Uterus (tissue), 4 donors: ENCODE results near the gene SH3RF3. TPM values are rescaled to one million over a fixed set of nuclear protein-coding genes. Genes with fewer than 3 reads are reported as not detected.

ENCODE experiments used
- DNase-seq, 2 donors: peaks; one replicate each; pipeline ENCODE4 v3.0.0-alpha.2; 2019 to 2020
- H3K27ac ChIP-seq, 2 donors: fragments of 200-600 bp; sonication (generic); 1 replicate in 1 of 2; 2 replicates in 1 of 2; pipeline ENCODE4 v1.5.1; 2016 to 2018
- H3K27me3 ChIP-seq, 2 donors: fragments of 200-600 bp; sonication (generic); one replicate each; pipeline ENCODE4 v1.5.1; 2018 to 2019; ENCODE audit warnings: control low read depth in 1 of 2
- H3K36me3 ChIP-seq, 2 donors: fragments of 200-600 bp; sonication (generic); one replicate each; pipeline ENCODE4 v1.5.1; 2019; ENCODE audit warnings: control low read depth in 1 of 2
- H3K4me1 ChIP-seq, 2 donors: fragments of 200-600 bp; sonication (generic); one replicate each; pipeline ENCODE4 v1.5.1; 2018 to 2019; ENCODE audit warnings: control low read depth in 1 of 2
- H3K4me3 ChIP-seq, 2 donors: fragments of 200-600 bp; sonication (generic); 1 replicate in 1 of 2; 2 replicates in 1 of 2; pipeline ENCODE4 v1.5.1; 2018 to 2019; ENCODE audit warnings: mild to moderate bottlenecking in 1 of 2
- H3K9me3 ChIP-seq, 2 donors: fragments of 200-600 bp; sonication (generic); one replicate each; pipeline ENCODE4 v1.5.1; 2019; ENCODE audit warnings: control low read depth in 1 of 2
- CTCF ChIP-seq, 4 experiments: fragments of 200-600 bp in 2 of 4; fragments of 450-650 bp in 2 of 4; sonication (generic) in 2 of 4; IDR thresholded peaks; one replicate each; pipeline ENCODE4 v1.5.1; 2016 to 2019; ENCODE audit warnings: antibody characterized with exemption in 4 of 4, mild to moderate bottlenecking in 2 of 4, moderate library complexity in 1 of 4
- POLR2A ChIP-seq, 2 donors: fragments of 450-650 bp; IDR thresholded peaks; one replicate each; pipeline ENCODE4 v1.6.1; 2016; ENCODE audit warnings: antibody characterized with exemption in 2 of 2, mild to moderate bottlenecking in 1 of 2, moderate library complexity in 1 of 2
- intact Hi-C: fragments of 100-400 bp; cut with DNase I; formaldehyde crosslinking; loops from one replicate; pipeline ENCODE4 v1.15.1; 2023; ENCODE audit warnings: low total_unique reads
- total RNA-seq, 4 donors: library from RNA; depleted of rRNA in 3 of 4; stranded (reverse); fragments of >200 nt in 3 of 4; gene quantifications; one replicate each; pipeline versions ENCODE4 v1.1.0 to v1.2.4, GENCODE V29; 2014 to 2023
- donor health status: DM: yes; HTN: yes; CAD: no.

The SH3RF3 gene
- total RNA-seq, 4 donors from 2014 or later = 5.1 to 10.2 (median 8.7) TPM; not detected in 1

- H3K9me3 ChIP-seq = no peaks in the 10 kb centered on the region
- H3K27ac ChIP-seq = no peak overlapping the region
- no peaks in the 10 kb centered on the region for H3K4me1 ChIP-seq
- intact Hi-C loops = no loop called here
- TF ChIP-seq POLR2A (IDR thresholded peaks at IDR 0.05) = no peak
- TF ChIP-seq CTCF (IDR thresholded peaks at IDR 0.05) = no peak
- DNase-seq = no peak
- H3K27me3 ChIP-seq = no peaks in the 10 kb centered on the region
- no peak overlapping the region for H3K4me3 ChIP-seq
- no peaks in the 10 kb centered on the region for H3K36me3 ChIP-seq
Observed at GRCh38 chr2:109261906-109262631, 133.1 kb downstream of the SH3RF3 start.

GRCh38 chr2:109264595-109265328, 135.8 kb downstream of the SH3RF3 start:
- Histone ChIP-seq H3K9me3 (no peaks in the 10 kb centered on the region), H3K27me3 (no peaks in the 10 kb centered on the region), H3K4me1 (no peaks in the 10 kb centered on the region), H3K4me3 (no peak overlapping the region), H3K36me3 (no peaks in the 10 kb centered on the region), H3K27ac (no peak overlapping the region)
- DNase-seq = peak in 1 of 2 donors; percentile 64
- no peak for TF ChIP-seq CTCF (IDR thresholded peaks at IDR 0.05)
- TF ChIP-seq POLR2A (IDR thresholded peaks at IDR 0.05) = no peak
- intact Hi-C loops = no loop called here

GRCh38 chr2:109265369-109265768, 136.4 kb downstream of the SH3RF3 start:
- intact Hi-C loops = no loop called here
- Histone ChIP-seq H3K4me1 (no peaks in the 10 kb centered on the region), H3K27ac (no peak overlapping the region), H3K27me3 (no peaks in the 10 kb centered on the region), H3K36me3 (no peaks in the 10 kb centered on the region), H3K9me3 (no peaks in the 10 kb centered on the region), H3K4me3 (no peak overlapping the region)
- TF ChIP-seq CTCF (IDR thresholded peaks at IDR 0.05) = no peak
- no peak for TF ChIP-seq POLR2A (IDR thresholded peaks at IDR 0.05)
- DNase-seq = no peak

- Histone ChIP-seq H3K4me3 (no peak overlapping the region), H3K9me3 (no peaks in the 10 kb centered on the region), H3K4me1 (no peaks in the 10 kb centered on the region), H3K27ac (no peak overlapping the region), H3K27me3 (no peaks in the 10 kb centered on the region), H3K36me3 (no peaks in the 10 kb centered on the region)
- intact Hi-C loops = no loop called here
- no peak for DNase-seq
- TF ChIP-seq CTCF (IDR thresholded peaks at IDR 0.05) (no peak), POLR2A (IDR thresholded peaks at IDR 0.05) (no peak)
Observed at GRCh38 chr2:109265953-109266352, 136.9 kb downstream of the SH3RF3 start.

- Histone ChIP-seq H3K9me3 (no peaks in the 10 kb centered on the region), H3K36me3 (no peaks in the 10 kb centered on the region), H3K27me3 (no peaks in the 10 kb centered on the region), H3K27ac (no peak overlapping the region), H3K4me3 (no peak overlapping the region), H3K4me1 (no peaks in the 10 kb centered on the region)
- intact Hi-C loops = no loop called here
- no peak for DNase-seq
- no peak for TF ChIP-seq CTCF (IDR thresholded peaks at IDR 0.05)
- TF ChIP-seq POLR2A (IDR thresholded peaks at IDR 0.05) = no peak
Observed at GRCh38 chr2:109266496-109266895, 137.5 kb downstream of the SH3RF3 start.
